ENCODE data around the gene ARFGAP2.

DNA sequence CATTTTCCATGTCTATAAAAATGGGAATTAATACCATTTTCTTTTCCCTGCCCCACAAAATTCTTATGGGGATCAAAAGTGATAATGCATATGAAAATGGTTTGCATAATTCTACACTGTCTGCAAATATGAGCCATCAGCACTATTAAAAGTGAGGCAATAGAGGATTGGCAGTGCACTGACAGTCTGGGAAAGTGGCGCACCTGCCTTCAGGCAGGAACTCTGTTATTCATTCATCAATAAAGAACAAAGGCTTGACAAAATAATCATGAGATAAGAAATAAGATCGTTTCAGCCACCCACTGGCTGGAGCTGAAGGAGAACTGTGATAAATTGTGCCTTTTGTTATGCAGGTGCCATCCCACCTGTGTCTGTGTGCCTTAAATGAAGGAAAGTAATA lies 49.5 kb downstream of the ARFGAP2 start:
- TF ChIP-seq, protein P1, sequence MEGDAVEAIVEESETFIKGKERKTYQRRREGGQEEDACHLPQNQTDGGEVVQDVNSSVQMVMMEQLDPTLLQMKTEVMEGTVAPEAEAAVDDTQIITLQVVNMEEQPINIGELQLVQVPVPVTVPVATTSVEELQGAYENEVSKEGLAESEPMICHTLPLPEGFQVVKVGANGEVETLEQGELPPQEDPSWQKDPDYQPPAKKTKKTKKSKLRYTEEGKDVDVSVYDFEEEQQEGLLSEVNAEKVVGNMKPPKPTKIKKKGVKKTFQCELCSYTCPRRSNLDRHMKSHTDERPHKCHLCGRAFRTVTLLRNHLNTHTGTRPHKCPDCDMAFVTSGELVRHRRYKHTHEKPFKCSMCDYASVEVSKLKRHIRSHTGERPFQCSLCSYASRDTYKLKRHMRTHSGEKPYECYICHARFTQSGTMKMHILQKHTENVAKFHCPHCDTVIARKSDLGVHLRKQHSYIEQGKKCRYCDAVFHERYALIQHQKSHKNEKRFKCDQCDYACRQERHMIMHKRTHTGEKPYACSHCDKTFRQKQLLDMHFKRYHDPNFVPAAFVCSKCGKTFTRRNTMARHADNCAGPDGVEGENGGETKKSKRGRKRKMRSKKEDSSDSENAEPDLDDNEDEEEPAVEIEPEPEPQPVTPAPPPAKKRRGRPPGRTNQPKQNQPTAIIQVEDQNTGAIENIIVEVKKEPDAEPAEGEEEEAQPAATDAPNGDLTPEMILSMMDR (IDR thresholded peaks at IDR 0.05) = no peak
- TF ChIP-seq POLR2A (IDR thresholded peaks at IDR 0.05; ENCODE audit: low read depth) = no peak
